H1 (cell line): ENCODE results near the gene LPIN2.

Source experiments
- EP300 ChIP-seq, 2 experiments: IDR thresholded peaks; 1 replicate in 1 of 2; 2 replicates in 1 of 2; pipeline ENCODE4 v1.6.1; 2011 to 2012; ENCODE audit warnings: low read depth in 2 of 2, low read length in 2 of 2, mild to moderate bottlenecking in 2 of 2, borderline replicate concordance in 1 of 2, inconsistent platforms in 1 of 2, moderate library complexity in 1 of 2
- TF ChIP-seq, protein P1 (sequence below), 3 experiments: IDR thresholded peaks; 1 replicate in 2 of 3; 2 replicates in 1 of 3; pipeline versions ENCODE4 v1.5.1 to v1.6.1; 2011; ENCODE audit warnings: low read length in 3 of 3, mild to moderate bottlenecking in 3 of 3, inconsistent platforms in 2 of 3, low read depth in 1 of 3, moderate library complexity in 1 of 3; ENCODE audit not compliant: insufficient read depth in 1 of 3; ENCODE audit errors: control extremely low read depth in 1 of 3
- TF ChIP-seq, protein P2 (sequence below): IDR thresholded peaks from 2 replicates; pipeline ENCODE4 v1.6.1; 2011; ENCODE audit warnings: low read depth, mild to moderate bottlenecking, low read length; ENCODE audit not compliant: insufficient read depth

DNA sequence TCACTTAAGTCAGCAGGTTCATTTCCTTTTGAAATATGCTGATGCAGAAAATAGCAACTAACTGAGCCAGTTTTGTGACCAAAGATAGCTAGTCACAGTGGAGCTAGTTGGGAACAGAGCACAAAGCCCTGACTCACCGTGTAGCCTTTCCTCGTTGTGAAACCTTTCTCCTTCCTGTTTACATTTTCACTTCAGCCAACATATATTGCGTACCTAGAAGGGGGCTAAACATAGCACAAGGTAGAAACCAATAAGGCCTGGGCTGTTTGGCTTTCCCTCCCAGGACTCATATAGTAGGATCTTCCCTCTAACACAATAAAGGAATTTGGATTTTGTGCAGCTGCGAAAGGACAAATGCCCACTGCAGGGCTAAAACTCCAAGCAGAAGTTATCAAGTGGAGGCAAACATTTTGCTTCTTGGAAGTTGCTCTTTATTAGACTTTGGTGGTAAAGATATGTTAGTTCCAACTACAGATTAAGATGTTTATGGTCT, 24.5 kb upstream of the LPIN2 start:
- TF ChIP-seq, protein P1, sequence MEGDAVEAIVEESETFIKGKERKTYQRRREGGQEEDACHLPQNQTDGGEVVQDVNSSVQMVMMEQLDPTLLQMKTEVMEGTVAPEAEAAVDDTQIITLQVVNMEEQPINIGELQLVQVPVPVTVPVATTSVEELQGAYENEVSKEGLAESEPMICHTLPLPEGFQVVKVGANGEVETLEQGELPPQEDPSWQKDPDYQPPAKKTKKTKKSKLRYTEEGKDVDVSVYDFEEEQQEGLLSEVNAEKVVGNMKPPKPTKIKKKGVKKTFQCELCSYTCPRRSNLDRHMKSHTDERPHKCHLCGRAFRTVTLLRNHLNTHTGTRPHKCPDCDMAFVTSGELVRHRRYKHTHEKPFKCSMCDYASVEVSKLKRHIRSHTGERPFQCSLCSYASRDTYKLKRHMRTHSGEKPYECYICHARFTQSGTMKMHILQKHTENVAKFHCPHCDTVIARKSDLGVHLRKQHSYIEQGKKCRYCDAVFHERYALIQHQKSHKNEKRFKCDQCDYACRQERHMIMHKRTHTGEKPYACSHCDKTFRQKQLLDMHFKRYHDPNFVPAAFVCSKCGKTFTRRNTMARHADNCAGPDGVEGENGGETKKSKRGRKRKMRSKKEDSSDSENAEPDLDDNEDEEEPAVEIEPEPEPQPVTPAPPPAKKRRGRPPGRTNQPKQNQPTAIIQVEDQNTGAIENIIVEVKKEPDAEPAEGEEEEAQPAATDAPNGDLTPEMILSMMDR (IDR thresholded peaks at IDR 0.05; ENCODE audit: control extremely low read depth in 1 of 3, insufficient read depth in 1 of 3, low read depth in 1 of 3, low read length in 3 of 3): no peak
- TF ChIP-seq EP300 (IDR thresholded peaks at IDR 0.05; ENCODE audit: borderline replicate concordance in 1 of 2, low read depth in 2 of 2, low read length in 2 of 2): no peak
- TF ChIP-seq, protein P2, sequence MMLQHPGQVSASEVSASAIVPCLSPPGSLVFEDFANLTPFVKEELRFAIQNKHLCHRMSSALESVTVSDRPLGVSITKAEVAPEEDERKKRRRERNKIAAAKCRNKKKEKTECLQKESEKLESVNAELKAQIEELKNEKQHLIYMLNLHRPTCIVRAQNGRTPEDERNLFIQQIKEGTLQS: no peak
